Bronchial epithelial cell (primary cell): Measurements from ENCODE around the gene ZNF593. TPM values are rescaled to one million over a fixed set of nuclear protein-coding genes. Genes with fewer than 3 reads are reported as not detected.

Source experiments
- DNase-seq: peaks from one replicate; pipeline ENCODE4 v3.0.0-alpha.2; 2010; ENCODE audit warnings: low read depth
- FAIRE-seq: peaks from 2 replicates; lab custom pipeline; 2011; peaks lifted over from hg19 to GRCh38; lab: Jason Lieb, UNC
- H3K27me3 ChIP-seq: 2 replicates; pipeline ENCODE4 v1.5.1; 2011; ENCODE audit warnings: low read length; ENCODE audit not compliant: control insufficient read depth, insufficient read depth
- H3K36me3 ChIP-seq: 2 replicates; pipeline ENCODE4 v1.5.1; 2011; ENCODE audit warnings: low read length; ENCODE audit not compliant: control insufficient read depth, insufficient read depth
- H3K4me3 ChIP-seq: 2 replicates; pipeline ENCODE4 v1.5.1; 2011; ENCODE audit warnings: mild to moderate bottlenecking, low read depth, low read length, control low read depth
- CTCF ChIP-seq: IDR thresholded peaks from 2 replicates; pipeline ENCODE4 v1.5.1; 2011; ENCODE audit warnings: mild to moderate bottlenecking, moderate library complexity, low read length, control low read depth, inconsistent platforms; ENCODE audit not compliant: insufficient read depth, severe bottlenecking
- total RNA-seq: library from RNA; depleted of rRNA; stranded (reverse); fragments of >200 nt; gene quantifications from 2 replicates; pipeline ENCODE4 v1.2.1, GENCODE V29; 2014

The ZNF593 gene
- total RNA-seq, 1 donor from 2014 or later = 66.9 TPM

GRCh38 chr1:26160527-26161414 lies 8.9 kb upstream of the ZNF593 start:
- H3K27me3 ChIP-seq = peaks cover 7% of the 10 kb centered on the region
- FAIRE-seq = no peak
- TF ChIP-seq CTCF = no peak

GRCh38 chr1:26161415-26162219 lies 8.1 kb upstream of the ZNF593 start:
- H3K4me3 ChIP-seq = peak overlapping the region; percentile 39
- no peak for TF ChIP-seq CTCF
- H3K36me3 ChIP-seq = no peaks in the 10 kb centered on the region
- peaks cover 4% of the 10 kb centered on the region for H3K27me3 ChIP-seq
- no peak for FAIRE-seq
- no peak for DNase-seq

More at GRCh38 chr1:26160527-26161414, 8.9 kb upstream of the ZNF593 start:
- no peak for DNase-seq
- Histone ChIP-seq H3K36me3 (no peaks in the 10 kb centered on the region), H3K4me3 (peak overlapping the region; percentile 39)

GRCh38 chr1:26162220-26162709 lies 7.4 kb upstream of the ZNF593 start:
- FAIRE-seq (no peak), DNase-seq (no peak)
- H3K36me3 ChIP-seq = no peaks in the 10 kb centered on the region
- no peak for TF ChIP-seq CTCF
- peak overlapping the region; percentile 39 for H3K4me3 ChIP-seq
- H3K27me3 ChIP-seq = peaks cover 4% of the 10 kb centered on the region

- FAIRE-seq (no peak), DNase-seq (no peak)
- no peaks in the 10 kb centered on the region for H3K36me3 ChIP-seq
- peak overlapping the region; percentile 19 for H3K4me3 ChIP-seq
- TF ChIP-seq CTCF = no peak
- H3K27me3 ChIP-seq = peaks cover 4% of the 10 kb centered on the region
Observed at GRCh38 chr1:26163684-26164035, 6.0 kb upstream of the ZNF593 start.

- H3K4me3 ChIP-seq = peak overlapping the region; percentile 19
- DNase-seq = no peak
- H3K36me3 ChIP-seq = no peaks in the 10 kb centered on the region
- FAIRE-seq = no peak
- TF ChIP-seq CTCF = peak; percentile 51
- peaks cover 4% of the 10 kb centered on the region for H3K27me3 ChIP-seq
Observed at GRCh38 chr1:26164036-26164860, 5.5 kb upstream of the ZNF593 start.
